Gastroesophageal sphincter (tissue), 3 donors: ENCODE results near the gene RPUSD3.

ENCODE experiments used
- CTCF ChIP-seq, 4 experiments: fragments of 200-600 bp in 2 of 4; fragments of 450-650 bp in 2 of 4; sonication (generic) in 1 of 4; IDR thresholded peaks; one replicate each; pipeline ENCODE4 v1.5.1; 2017 to 2019; ENCODE audit warnings: antibody characterized with exemption in 4 of 4, mild to moderate bottlenecking in 2 of 4, moderate library complexity in 2 of 4
- EP300 ChIP-seq: sonication (generic); formaldehyde crosslinking; IDR thresholded peaks from one replicate; pipeline ENCODE4 v1.6.1; 2017; ENCODE audit warnings: antibody characterized with exemption, mild to moderate bottlenecking
- POLR2AphosphoS5 ChIP-seq: sonication (generic); formaldehyde crosslinking; IDR thresholded peaks from one replicate; pipeline ENCODE4 v1.6.1; 2017; ENCODE audit warnings: antibody characterized with exemption

GRCh38 chr3:9843715-9844438, at the start of gene RPUSD3:
- TF ChIP-seq POLR2AphosphoS5 (peak; percentile 66), CTCF (IDR thresholded peaks at IDR 0.05) (no peak), EP300 (no peak)
